ENCODE data around the gene C1QTNF6.

GRCh38 chr22:37211866-37212173 is 23.8 kb upstream of the C1QTNF6 start:
- TF ChIP-seq POLR2A (IDR thresholded peaks at IDR 0.05; ENCODE audit: low read depth, low read length) (no peak), RFX5 (IDR thresholded peaks at IDR 0.05; ENCODE audit: low read depth, low read length) (no peak), CTCF (conservative IDR thresholded peaks at IDR 0.05; ENCODE audit: low read depth, low read length) (no peak), SMC3 (IDR thresholded peaks at IDR 0.05; ENCODE audit: low read depth, low read length) (no peak), BHLHE40 (IDR thresholded peaks at IDR 0.05; ENCODE audit: low read depth, low read length) (no peak), CHD1 (IDR thresholded peaks at IDR 0.05; ENCODE audit: low read depth, low read length) (no peak), USF2 (IDR thresholded peaks at IDR 0.05; ENCODE audit: low read depth, low read length) (no peak), MAFK (IDR thresholded peaks at IDR 0.05; ENCODE audit: low read depth, low read length) (no peak), MXI1 (IDR thresholded peaks at IDR 0.05; ENCODE audit: borderline replicate concordance, low read depth, low read length) (no peak), RAD21 (IDR thresholded peaks at IDR 0.05; ENCODE audit: low read length) (no peak), ELK1 (IDR thresholded peaks at IDR 0.05; ENCODE audit: borderline replicate concordance, low read depth, low read length) (no peak), MAZ (IDR thresholded peaks at IDR 0.05; ENCODE audit: borderline replicate concordance, low read depth, low read length) (no peak), CEBPB (IDR thresholded peaks at IDR 0.05; ENCODE audit: low read depth, low read length) (no peak), RCOR1 (IDR thresholded peaks at IDR 0.05; ENCODE audit: insufficient replicate concordance, low read length) (no peak)
